Cerebellar nuclear complex (tissue), 1 donor: ENCODE results near the gene PPP1R14B.
"Not testable (repeated sequence)": the region's sequence is repeated elsewhere in the genome, so short reads cannot be mapped to it uniquely, and the experiment has no call there.

ENCODE experiments used
- DNase-seq, 2 experiments: peaks; one replicate each; lab custom pipeline; 2025; lab: John Stamatoyannopoulos, UW

Gene PPP1R14B

GRCh38 chr11:64260147-64260708 is 13.5 kb upstream of the PPP1R14B start:
- no peak for DNase-seq

GRCh38 chr11:64259533-64260067 is 12.9 kb upstream of the PPP1R14B start:
- DNase-seq = no peak

- no peak for DNase-seq
Measured at GRCh38 chr11:64258946-64259532, 12.3 kb upstream of the PPP1R14B start.

- no peak for DNase-seq
Measured at GRCh38 chr11:64258356-64258755, 11.6 kb upstream of the PPP1R14B start.

- no peak for DNase-seq
Measured at GRCh38 chr11:64256300-64256699, 9.6 kb upstream of the PPP1R14B start.

GRCh38 chr11:64255135-64256128 is 8.7 kb upstream of the PPP1R14B start:
- no peak for DNase-seq

- no peak for DNase-seq
Measured at GRCh38 chr11:64254326-64254725, 7.6 kb upstream of the PPP1R14B start.

- no peak for DNase-seq
Measured at GRCh38 chr11:64253481-64253880, 6.7 kb upstream of the PPP1R14B start.

- DNase-seq = no peak
Measured at GRCh38 chr11:64253043-64253442, 6.3 kb upstream of the PPP1R14B start.

GRCh38 chr11:64252003-64252872 is 5.5 kb upstream of the PPP1R14B start:
- DNase-seq = no peak

- DNase-seq = no peak
Measured at GRCh38 chr11:64251753-64252002, 4.9 kb upstream of the PPP1R14B start.

GRCh38 chr11:64251016-64251752 is 4.4 kb upstream of the PPP1R14B start, which contains the start of gene PLCB3:
Gene PLCB3 (plus strand): TSS chr11:64251530. CDS start chr11:64251650, 120 bp downstream.
- DNase-seq = no peak

GRCh38 chr11:64250415-64251015 is 3.8 kb upstream of the PPP1R14B start:
- no peak for DNase-seq

- DNase-seq = no peak
Measured at GRCh38 chr11:64249563-64250414, 3.0 kb upstream of the PPP1R14B start.

- no peak for DNase-seq
Measured at GRCh38 chr11:64249038-64249437, 2.3 kb upstream of the PPP1R14B start.

- no peak for DNase-seq
Measured at GRCh38 chr11:64248578-64248977, 1.8 kb upstream of the PPP1R14B start.

- DNase-seq = no peak
Measured at GRCh38 chr11:64247729-64248531, 1.2 kb upstream of the PPP1R14B start.

GRCh38 chr11:64246621-64246870 is 197 bp downstream of the PPP1R14B start:
- DNase-seq = not testable (repeated sequence)
